Adrenal gland (tissue), 12 donors: ENCODE measurements around the gene PDX1. TPM values are rescaled to one million over a fixed set of nuclear protein-coding genes. Genes with fewer than 3 reads are reported as not detected.

Source experiments
- DNase-seq, 7 donors: peaks; one replicate each; pipeline ENCODE4 v3.0.0-alpha.2; 2019 to 2020
- H3K27ac ChIP-seq, 5 donors: fragments of 200-600 bp; sonication (generic) in 4 of 5; 1 replicate in 3 of 5; 2 replicates in 2 of 5; pipeline versions ENCODE4 v1.5.1 to v1.8.0; 2016 to 2020; ENCODE audit warnings: mild to moderate bottlenecking in 1 of 5
- H3K27me3 ChIP-seq: fragments of 200-600 bp; 2 replicates; pipeline ENCODE4 v1.8.0; 2021
- H3K36me3 ChIP-seq, 2 donors: fragments of 200-600 bp; replicated peaks in 1 of 2; 1 replicate in 1 of 2; 2 replicates in 1 of 2; pipeline versions ENCODE4 v1.5.1 to v1.8.0; 2018 to 2022
- H3K4me1 ChIP-seq, 2 donors: fragments of 200-600 bp; replicated peaks in 1 of 2; 1 replicate in 1 of 2; 2 replicates in 1 of 2; pipeline versions ENCODE4 v1.5.1 to v1.8.0; 2018 to 2021
- H3K4me3 ChIP-seq, 4 donors: fragments of 200-600 bp; sonication (generic) in 3 of 4; one replicate each; pipeline ENCODE4 v1.5.1; 2016 to 2018
- H3K9me3 ChIP-seq, 3 donors: fragments of 200-600 bp; sonication (generic) in 1 of 3; replicated peaks in 1 of 3; 1 replicate in 2 of 3; 2 replicates in 1 of 3; pipeline versions ENCODE4 v1.5.1 to v1.8.0; 2016 to 2021
- CTCF ChIP-seq, 6 experiments: fragments of 450-650 bp in 4 of 6; fragments of 200-600 bp in 2 of 6; sonication (generic) in 1 of 6; IDR thresholded peaks; 1 replicate in 5 of 6; 2 replicates in 1 of 6; pipeline versions ENCODE4 v1.5.1 to v1.8.0; 2016 to 2021; ENCODE audit warnings: antibody characterized with exemption in 6 of 6, mild to moderate bottlenecking in 2 of 6, moderate library complexity in 1 of 6
- POLR2A ChIP-seq, 2 donors: fragments of 450-650 bp; IDR thresholded peaks; one replicate each; pipeline ENCODE4 v1.6.1; 2017; ENCODE audit warnings: antibody characterized with exemption in 2 of 2, mild to moderate bottlenecking in 2 of 2, moderate library complexity in 1 of 2
- WGBS, 4 donors: extraction: QIAGEN DNeasy Blood & Tissue Kit in 2 of 4; methylation state at CpG; one replicate each; pipeline versions ENCODE4 v1.1.5 to v1.1.7; 2013 to 2017; 5-methylcytosine and 5-hydroxymethylcytosine counted together
- intact Hi-C, 2 donors: fragments of 100-400 bp; cut with DNase I; formaldehyde crosslinking; loops; one replicate each; pipeline versions ENCODE4 v1.14.1 to v1.15.0; 2022 to 2023
- polyA plus RNA-seq, 3 donors: library from polyadenylated mRNA; stranded (reverse); fragments of 200-250 nt in 2 of 3; fragments of 350-450 nt in 1 of 3; fragmentation: Illumina TruSeq in 1 of 3; extraction: RNeasy Lipid Tissue Mini Kit (QIAGEN cat#74804) in 1 of 3; gene quantifications; one replicate each; pipeline ENCODE4 v1.2.3, GENCODE V29; 2013 to 2014
- total RNA-seq, 9 donors: library from RNA; depleted of rRNA in 4 of 9; stranded (reverse); fragments of >200 nt in 4 of 9; fragments of 120-200 nt in 1 of 9; fragmentation: NEBNext Ultra II Directional in 1 of 9; extraction: Animal tissue kit (Norgen Biotek cat#: 25700) in 1 of 9; gene quantifications; one replicate each; pipeline versions ENCODE4 v1.1.0 to v1.2.4, GENCODE V29; 2013 to 2023
- donor health status: healthy with polysubstance abuse.
- donor health status: Bipolar disorder and iron deficiency.
- donor health status: DM: yes; HTN: yes; CAD: no.
- donor health status: DM: no; HTN: no; CAD: no.
- donor health status: DM: no; HTN: no; CAD: no.
- donor health status: DM: yes; HTN: yes; CAD: no.

Gene PDX1
- total and polyA plus RNA-seq, 12 donors = not detected

- H3K4me3 ChIP-seq = no peak overlapping the region
- H3K4me1 ChIP-seq = peaks cover 9 to 19% of the 10 kb centered on the region in 2 donors
- H3K27ac ChIP-seq = no peak overlapping the region
- 28 to 47% (median 40%) methylated on average over 5 of the region's 5 CpGs for WGBS, 4 donors
- TF ChIP-seq CTCF (IDR thresholded peaks at IDR 0.05) = no peak
- TF ChIP-seq POLR2A (IDR thresholded peaks at IDR 0.05) = no peak
- peaks cover 76% of the 10 kb centered on the region for H3K27me3 ChIP-seq
- no peak for DNase-seq
- no peaks in the 10 kb centered on the region for H3K9me3 ChIP-seq
- H3K36me3 ChIP-seq = no peaks in the 10 kb centered on the region
- intact Hi-C loops = no loop called here
These were observed 36.9 kb downstream of the PDX1 start for GRCh38 chr13:27956576-27957300.

- Histone ChIP-seq H3K9me3 (no peaks in the 10 kb centered on the region), H3K4me3 (no peak overlapping the region), H3K36me3 (no peaks in the 10 kb centered on the region), H3K27me3 (peaks cover 81% of the 10 kb centered on the region), H3K27ac (no peak overlapping the region), H3K4me1 (peaks cover 9% of the 10 kb centered on the region in 2 donors)
- TF ChIP-seq CTCF (IDR thresholded peaks at IDR 0.05) (no peak), POLR2A (IDR thresholded peaks at IDR 0.05) (no peak)
- DNase-seq = no peak
- 22 to 30% (median 25%) methylated on average over 14 of the region's 14 CpGs for WGBS, 4 donors
- intact Hi-C loops = no loop called here
These were observed 40.2 kb downstream of the PDX1 start for GRCh38 chr13:27959976-27960361.

- no peaks in the 10 kb centered on the region for H3K36me3 ChIP-seq
- H3K27me3 ChIP-seq = peaks cover 82% of the 10 kb centered on the region
- H3K4me1 ChIP-seq = peaks cover 9% of the 10 kb centered on the region in 2 donors
- no peaks in the 10 kb centered on the region for H3K9me3 ChIP-seq
- TF ChIP-seq POLR2A (IDR thresholded peaks at IDR 0.05) (no peak), CTCF (IDR thresholded peaks at IDR 0.05) (peak in 1 of 6 experiments; percentile 17)
- intact Hi-C loops = no loop called here
- H3K27ac ChIP-seq = no peak overlapping the region
- WGBS, 4 donors = 2 to 8% (median 2%) methylated on average over 11 to 73 of the region's 73 CpGs
- peak in 1 of 7 donors; percentile 9 for DNase-seq
- H3K4me3 ChIP-seq = peak overlapping the region in 1 of 4 donors; percentile 10
These were observed 40.8 kb downstream of the PDX1 start for GRCh38 chr13:27960362-27961226.
